HepG2 (cell line): ENCODE measurements around the gene JSRP1. TPM values are rescaled to one million over a fixed set of nuclear protein-coding genes. Genes with fewer than 3 reads are reported as not detected.
A peak's percentile ranks its signal among the peaks of the same experiment; 100 is the strongest.

Experiments
- BRCA1 ChIP-seq: sonication (generic); formaldehyde crosslinking; IDR thresholded peaks from 2 replicates; pipeline ENCODE4 v1.4.0; 2020; ENCODE audit warnings: missing genetic modification reagents
- RARG ChIP-seq: sonication (generic); formaldehyde crosslinking; IDR thresholded peaks from 2 replicates; pipeline ENCODE4 v1.4.0; 2020; ENCODE audit warnings: low read depth, mild to moderate bottlenecking, missing genetic modification reagents
- RNF219 ChIP-seq: sonication (generic); formaldehyde crosslinking; IDR thresholded peaks from 2 replicates; pipeline ENCODE4 v1.5.0; 2020; ENCODE audit warnings: mild to moderate bottlenecking, missing genetic modification reagents
- UBTF ChIP-seq: sonication (generic); formaldehyde crosslinking; IDR thresholded peaks from 2 replicates; pipeline ENCODE4 v1.4.0; 2020; ENCODE audit warnings: mild to moderate bottlenecking, missing genetic modification reagents
- ZBTB33 ChIP-seq: sonication (generic); formaldehyde crosslinking; IDR thresholded peaks from 2 replicates; pipeline ENCODE4 v1.4.0; 2020; ENCODE audit warnings: missing genetic modification reagents
- ZEB1 ChIP-seq: IDR thresholded peaks from 2 replicates; pipeline ENCODE4 v1.6.1; 2012; ENCODE audit warnings: mild to moderate bottlenecking, low read depth, inconsistent platforms; ENCODE audit not compliant: insufficient replicate concordance
- ZHX1 ChIP-seq: sonication (generic); formaldehyde crosslinking; IDR thresholded peaks from 2 replicates; pipeline ENCODE4 v1.8.1; 2022; ENCODE audit warnings: low read depth, mild to moderate bottlenecking, missing genetic modification reagents
- ZNF256 ChIP-seq: sonication (generic); formaldehyde crosslinking; conservative IDR thresholded peaks from 2 replicates; pipeline ENCODE4 v1.4.0; 2020; ENCODE audit warnings: missing genetic modification reagents
- ZNF451 ChIP-seq: sonication (generic); formaldehyde crosslinking; IDR thresholded peaks from 2 replicates; pipeline ENCODE4 v1.5.0; 2020; ENCODE audit warnings: mild to moderate bottlenecking, missing genetic modification reagents
- ZNF567 ChIP-seq: sonication (generic); formaldehyde crosslinking; IDR thresholded peaks from 2 replicates; pipeline ENCODE4 v1.8.1; 2023; ENCODE audit warnings: mild to moderate bottlenecking, missing genetic modification reagents, borderline replicate concordance
- ZNF747 ChIP-seq: sonication (generic); formaldehyde crosslinking; IDR thresholded peaks from 2 replicates; pipeline ENCODE4 v1.8.1; 2023; ENCODE audit warnings: missing genetic modification reagents, mild to moderate bottlenecking, borderline replicate concordance
- ZNF773 ChIP-seq: sonication (generic); formaldehyde crosslinking; IDR thresholded peaks from 2 replicates; pipeline ENCODE4 v1.4.0; 2020; ENCODE audit warnings: missing genetic modification reagents, borderline replicate concordance
- polyA plus RNA-seq, 8 experiments: library from polyadenylated mRNA; depleted of rRNA in 3 of 8; stranded (reverse) in 7 of 8; unstranded in 1 of 8; fragments of >200 nt; fragmentation: Illumina TruSeq in 4 of 8; extraction: Trizol in 4 of 8; gene quantifications; 2 replicates each; pipeline versions ENCODE4 v1.2.1 to v1.2.3, GENCODE V29; 2011 to 2016; ENCODE audit warnings: low read depth in 4 of 8, missing spikeins in 1 of 8, mixed read lengths in 1 of 8; ENCODE audit not compliant: insufficient read depth in 1 of 8
- total RNA-seq, 5 experiments: library from RNA; depleted of rRNA; stranded (reverse); fragments of >200 nt; fragmentation: Illumina TruSeq; extraction: Trizol; gene quantifications; 2 replicates each; pipeline ENCODE4 v1.2.3, GENCODE V29; 2016; ENCODE audit warnings: low read depth in 1 of 5

JSRP1 gene
- total and polyA plus RNA-seq, 2 of the 13 experiments (the other 11 are each of a cell fraction or from before 2014, with no cell fraction given) = 0.16 to 0.38 TPM

- TF ChIP-seq RNF219 (CRISPR knock-in tag) (no peak), BRCA1 (CRISPR knock-in tag) (no peak), ZNF773 (CRISPR knock-in tag) (no peak), UBTF (CRISPR knock-in tag) (peak; percentile 8; the same call in 1 of the 2 replicates), RARG (CRISPR knock-in tag) (no peak), ZNF747 (CRISPR knock-in tag) (no peak), ZNF256 (CRISPR knock-in tag) (no peak), ZBTB33 (CRISPR knock-in tag) (peak; percentile 99), ZHX1 (CRISPR knock-in tag) (0 out of 2 replicates have a peak, but pooled peaks have one; percentile 62), ZNF451 (CRISPR knock-in tag) (no peak), ZEB1 (no peak), ZNF567 (CRISPR knock-in tag) (no peak)
These were observed 18.8 kb upstream of the JSRP1 start (continued) for GRCh38 chr19:2274931-2275535.
